OCI-LY1 (cell line): ENCODE results near the gene ZSWIM3.

Experiments
- H2AFZ ChIP-seq: fragments of 200-600 bp; sonication (generic), shearing (Covaris generic); 2 replicates; pipeline ENCODE4 v1.6.0; 2014; ENCODE audit warnings: antibody characterized with exemption, mild to moderate bottlenecking, low read length
- H3F3A ChIP-seq: fragments of 200-600 bp; sonication (generic), shearing (Covaris generic); 2 replicates; pipeline ENCODE4 v1.6.0; 2014; ENCODE audit warnings: mild to moderate bottlenecking, antibody characterized with exemption, low read length, moderate library complexity; ENCODE audit not compliant: insufficient read depth
- H3K27ac ChIP-seq: fragments of 200-600 bp; sonication (generic); 2 replicates; pipeline ENCODE4 v1.5.1; 2014; ENCODE audit warnings: low read length, mixed run types, mild to moderate bottlenecking, low read depth; ENCODE audit not compliant: poor library complexity, severe bottlenecking
- H3K27me3 ChIP-seq: fragments of 200-600 bp; sonication (generic); 2 replicates; pipeline ENCODE4 v1.6.0; 2014; ENCODE audit warnings: antibody characterized with exemption, mild to moderate bottlenecking, low read length, moderate library complexity; ENCODE audit not compliant: insufficient read depth
- H3K36me3 ChIP-seq: fragments of 200-600 bp; sonication (generic); 2 replicates; pipeline ENCODE4 v1.6.1; 2014; ENCODE audit warnings: mild to moderate bottlenecking, antibody characterized with exemption, low read length, moderate library complexity, mixed read lengths; ENCODE audit not compliant: insufficient read depth
- H3K4me1 ChIP-seq: fragments of 200-600 bp; sonication (generic); 2 replicates; pipeline ENCODE4 v1.5.1; 2014; ENCODE audit warnings: mild to moderate bottlenecking, low read length, moderate library complexity; ENCODE audit not compliant: insufficient read depth, severe bottlenecking
- H3K4me2 ChIP-seq: fragments of 200-600 bp; sonication (generic), shearing (Covaris generic); 2 replicates; pipeline ENCODE4 v1.6.1; 2014; ENCODE audit warnings: low read length
- H3K4me3 ChIP-seq: fragments of 200-600 bp; sonication (generic); 2 replicates; pipeline ENCODE4 v1.5.1; 2014; ENCODE audit warnings: low read length, low read depth, mild to moderate bottlenecking, mixed read lengths; ENCODE audit not compliant: poor library complexity, severe bottlenecking
- H3K79me2 ChIP-seq: fragments of 200-600 bp; shearing (Covaris generic); 2 replicates; pipeline ENCODE4 v1.6.1; 2016; ENCODE audit warnings: mixed run types, low read length, mixed read lengths; ENCODE audit not compliant: insufficient read depth
- H3K9ac ChIP-seq: fragments of 200-600 bp; sonication (generic), shearing (Covaris generic); 2 replicates; pipeline ENCODE4 v1.6.1; 2014; ENCODE audit warnings: mild to moderate bottlenecking, low read length, mixed read lengths
- H3K9me2 ChIP-seq: fragments of 200-600 bp; sonication (generic), shearing (Covaris generic); 2 replicates; pipeline ENCODE4 v1.6.1; 2014; ENCODE audit warnings: low read depth, mild to moderate bottlenecking, low read length, mixed read lengths
- H3K9me3 ChIP-seq: fragments of 200-600 bp; shearing (Covaris generic); 2 replicates; pipeline ENCODE4 v1.6.1; 2014; ENCODE audit warnings: low read length, mixed read lengths
- H4K20me1 ChIP-seq: fragments of 200-600 bp; sonication (generic), shearing (Covaris generic); 2 replicates; pipeline ENCODE4 v1.6.0; 2016; ENCODE audit warnings: mild to moderate bottlenecking, low read length; ENCODE audit not compliant: insufficient read depth
- CTCF ChIP-seq: fragments of 200-600 bp; sonication (generic), shearing (Covaris generic); IDR thresholded peaks from 2 replicates; pipeline ENCODE4 v1.5.1; 2017; ENCODE audit warnings: mild to moderate bottlenecking, antibody characterized with exemption, low read length, moderate library complexity, mixed read lengths
- EZH2 ChIP-seq: fragments of 200-600 bp; sonication (generic), shearing (Covaris generic); IDR thresholded peaks from 2 replicates; pipeline ENCODE4 v1.8.0; 2017; ENCODE audit warnings: borderline replicate concordance, mixed run types, mild to moderate bottlenecking, antibody characterized with exemption, low read length, moderate library complexity, mixed read lengths

The ZSWIM3 gene

DNA sequence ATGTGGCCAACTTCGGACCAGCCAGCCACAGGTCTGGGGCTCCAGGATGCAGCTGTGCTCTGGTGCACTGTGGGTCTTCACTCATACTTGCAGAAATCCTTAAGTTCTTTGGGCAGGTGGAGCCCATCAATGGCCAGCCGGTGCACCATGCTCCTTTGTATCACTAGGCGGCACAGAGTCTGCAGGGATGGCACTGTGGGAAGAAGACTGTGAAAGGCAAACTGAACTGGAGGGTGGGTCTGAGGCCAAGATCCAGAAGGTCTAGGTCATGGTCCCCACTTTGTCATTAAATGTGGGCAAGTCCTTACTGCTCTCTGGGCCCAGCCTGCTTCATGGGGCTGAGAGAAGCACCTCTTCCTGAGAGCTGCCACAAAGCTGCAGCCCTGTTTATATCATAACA, 31.3 kb downstream of the ZSWIM3 start:
- Histone ChIP-seq H3K36me3 (peaks cover 31% of the 10 kb centered on the region), H3K9me2 (no peaks in the 10 kb centered on the region), H3F3A (no peaks in the 10 kb centered on the region; the same call in 1 of the 2 replicates), H3K4me3 (no peak overlapping the region), H3K4me2 (no peak overlapping the region), H3K79me2 (no peaks in the 10 kb centered on the region), H3K4me1 (peaks cover 30% of the 10 kb centered on the region), H3K9me3 (no peaks in the 10 kb centered on the region), H4K20me1 (no peaks in the 10 kb centered on the region), H3K27me3 (no peaks in the 10 kb centered on the region), H2AFZ (no peak overlapping the region), H3K27ac (peak overlapping the region; percentile 7), H3K9ac (no peak overlapping the region)
- TF ChIP-seq CTCF (no peak), EZH2 (no peak)

DNA sequence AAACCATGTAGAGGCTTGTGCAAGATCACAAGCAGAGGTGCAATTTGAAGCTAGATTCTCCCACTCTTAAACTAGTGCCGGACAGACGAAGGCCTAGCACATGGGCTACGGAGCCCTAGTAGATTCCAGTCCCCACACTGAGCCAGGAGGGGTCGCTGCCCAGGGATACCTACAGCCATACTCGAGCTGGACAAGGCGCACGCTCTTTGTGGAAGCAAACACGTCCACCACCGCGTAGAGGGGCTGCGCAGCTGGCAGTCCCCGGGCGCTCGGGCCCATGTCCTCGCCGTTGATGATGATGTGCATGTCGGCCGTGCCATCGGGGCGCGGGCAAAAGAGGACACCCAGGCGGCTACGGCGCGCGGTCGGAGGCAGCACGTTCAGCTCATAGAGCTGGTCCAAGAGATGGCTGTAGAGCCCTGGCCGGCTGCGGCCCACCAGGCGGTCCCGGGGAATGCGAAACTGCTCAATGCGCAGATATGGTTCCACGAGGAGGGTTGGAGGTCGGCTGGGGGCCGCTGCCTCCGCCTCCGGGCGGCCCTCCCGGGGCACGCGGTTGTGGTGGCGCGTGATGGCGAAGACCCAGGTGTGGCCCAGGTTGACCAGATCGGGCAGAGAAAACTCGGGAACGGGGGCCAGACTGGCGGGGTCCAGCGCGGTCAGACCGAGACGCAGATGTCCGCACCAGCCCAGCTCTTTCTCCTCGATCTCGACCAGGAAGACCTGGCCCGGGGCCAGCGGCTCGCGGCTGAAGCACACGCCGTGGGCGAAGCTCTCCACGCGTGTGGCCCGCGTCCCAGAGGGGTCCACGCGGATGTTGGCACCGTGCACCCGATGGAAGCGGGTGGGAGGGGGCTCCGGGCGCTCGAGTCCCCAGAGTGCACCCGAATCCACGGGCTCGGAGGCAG, 32.9 kb downstream of the ZSWIM3 start:
- Histone ChIP-seq H3K27me3 (no peaks in the 10 kb centered on the region), H3F3A (no peaks in the 10 kb centered on the region; the same call in 1 of the 2 replicates), H3K9me2 (no peaks in the 10 kb centered on the region), H4K20me1 (no peaks in the 10 kb centered on the region), H3K36me3 (peaks cover 25% of the 10 kb centered on the region; the same call in 1 of the 2 replicates), H2AFZ (no peak overlapping the region), H3K4me3 (peak overlapping the region; percentile 75), H3K4me2 (peak overlapping the region; percentile 93), H3K9me3 (no peaks in the 10 kb centered on the region), H3K9ac (peak overlapping the region; percentile 70), H3K27ac (peak overlapping the region; percentile 24), H3K79me2 (no peaks in the 10 kb centered on the region), H3K4me1 (peaks cover 30% of the 10 kb centered on the region)
- TF ChIP-seq CTCF (peak; percentile 64; the same call in 1 of the 2 replicates), EZH2 (no peak)

DNA sequence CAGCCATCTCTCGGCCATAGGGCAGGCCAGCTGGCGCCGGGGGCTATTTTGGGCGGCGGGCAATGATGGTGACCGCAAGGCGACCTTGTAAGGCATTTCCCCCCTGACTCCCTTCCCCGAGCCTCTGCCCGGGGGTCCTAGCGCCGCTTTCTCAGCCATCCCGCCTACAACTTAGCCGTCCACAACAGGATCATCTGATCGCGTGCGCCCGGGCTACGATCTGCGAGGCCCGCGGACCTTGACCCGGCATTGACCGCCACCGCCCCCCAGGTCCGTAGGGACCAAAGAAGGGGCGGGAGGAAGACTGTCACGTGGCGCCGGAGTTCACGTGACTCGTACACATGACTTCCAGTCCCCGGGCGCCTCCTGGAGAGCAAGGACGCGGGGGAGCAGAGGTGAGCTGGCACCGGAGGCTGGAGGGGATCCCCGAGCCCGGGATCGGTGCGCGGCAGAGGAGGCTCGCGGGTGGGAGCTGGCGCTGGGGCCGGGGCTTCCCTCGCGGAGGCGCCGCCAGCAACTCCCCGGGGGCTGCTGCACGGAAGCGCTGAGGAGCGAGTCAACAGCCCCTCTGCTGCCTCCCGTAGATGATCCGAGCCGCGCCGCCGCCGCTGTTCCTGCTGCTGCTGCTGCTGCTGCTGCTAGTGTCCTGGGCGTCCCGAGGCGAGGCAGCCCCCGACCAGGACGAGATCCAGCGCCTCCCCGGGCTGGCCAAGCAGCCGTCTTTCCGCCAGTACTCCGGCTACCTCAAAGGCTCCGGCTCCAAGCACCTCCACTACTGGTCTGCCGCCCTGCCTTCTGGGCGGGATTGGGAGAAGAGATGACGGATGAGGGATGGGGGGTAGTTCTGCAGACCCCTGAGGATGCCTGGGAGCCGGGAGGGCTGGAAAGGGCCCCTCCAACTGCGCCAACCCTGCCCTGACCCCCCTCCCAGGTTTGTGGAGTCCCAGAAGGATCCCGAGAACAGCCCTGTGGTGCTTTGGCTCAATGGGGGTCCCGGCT, 33.9 kb downstream of the ZSWIM3 start, which contains the start of the genes CTSA and NEURL2:
Gene CTSA, plus strand, starts transcription at position 351 of the 999 bp plus-strand sequence. Its CDS starts 234 bp downstream, at position 585.
Gene NEURL2, minus strand, starts transcription at position 224 of the 999 bp plus-strand sequence. Its CDS starts 217 bp downstream, at position 7.
- Histone ChIP-seq H3K9me2 (no peaks in the 10 kb centered on the region), H3K4me1 (peaks cover 30% of the 10 kb centered on the region), H3K4me3 (peak within 1 kb of the TSS; percentile 75), H3K79me2 (no peaks in the 10 kb centered on the region), H4K20me1 (no peaks in the 10 kb centered on the region), H3K27ac (peak within 1 kb of the TSS; percentile 24), H3K9me3 (no peaks in the 10 kb centered on the region), H3K36me3 (peaks cover 21% of the 10 kb centered on the region; the same call in 1 of the 2 replicates), H3F3A (no peaks in the 10 kb centered on the region; the same call in 1 of the 2 replicates), H3K4me2 (peak within 1 kb of the TSS; percentile 93), H2AFZ (no peak within 1 kb of the TSS), H3K9ac (peak within 1 kb of the TSS; percentile 70), H3K27me3 (no peaks in the 10 kb centered on the region)
- TF ChIP-seq CTCF (no peak), EZH2 (no peak)
